GM21423 (cell line): Measurements from ENCODE around the gene PHF21A.
"Not testable (repeated sequence)": the region's sequence is repeated elsewhere in the genome, so short reads cannot be mapped to it uniquely, and the experiment has no call there.

Source experiments
- ATAC-seq: cut with Tn5 transposase; IDR thresholded peaks from one replicate; pipeline ENCODE4 v1.9.1; 2021; ENCODE audit warnings: mild to moderate bottlenecking, moderate library complexity; ENCODE audit not compliant: unreplicated experiment

Gene PHF21A

DNA sequence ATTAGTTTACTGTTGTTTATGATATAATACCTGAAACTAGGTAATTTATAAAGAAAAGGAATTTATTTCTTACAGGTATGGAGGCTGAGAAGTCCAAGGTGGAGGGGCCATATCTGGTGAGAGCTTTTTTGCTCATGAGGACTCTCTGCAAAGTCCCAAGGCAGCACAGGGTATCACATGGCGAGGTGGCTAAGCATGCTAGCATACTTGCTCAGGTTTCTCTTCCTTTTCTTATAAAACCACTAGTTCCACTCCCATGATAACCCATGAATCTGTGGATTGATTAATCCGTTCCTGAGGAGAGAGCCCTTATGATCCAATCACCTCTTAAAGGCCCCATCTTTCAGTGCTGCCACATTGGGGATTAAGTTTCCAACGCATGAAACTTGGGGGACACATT lies 82.7 kb downstream of the PHF21A start:
- ATAC-seq: no peak

GRCh38 chr11:46036969-46037368 lies 84.3 kb downstream of the PHF21A start:
- ATAC-seq: no peak

GRCh38 chr11:46036009-46036408 lies 85.2 kb downstream of the PHF21A start:
- no peak for ATAC-seq

- no peak for ATAC-seq
Observed at GRCh38 chr11:46034041-46034440, 87.2 kb downstream of the PHF21A start.

- no peak for ATAC-seq
Observed at GRCh38 chr11:46026606-46027293, 94.5 kb downstream of the PHF21A start.

- no peak for ATAC-seq
Observed at GRCh38 chr11:46020084-46020599, 101.1 kb downstream of the PHF21A start.

DNA sequence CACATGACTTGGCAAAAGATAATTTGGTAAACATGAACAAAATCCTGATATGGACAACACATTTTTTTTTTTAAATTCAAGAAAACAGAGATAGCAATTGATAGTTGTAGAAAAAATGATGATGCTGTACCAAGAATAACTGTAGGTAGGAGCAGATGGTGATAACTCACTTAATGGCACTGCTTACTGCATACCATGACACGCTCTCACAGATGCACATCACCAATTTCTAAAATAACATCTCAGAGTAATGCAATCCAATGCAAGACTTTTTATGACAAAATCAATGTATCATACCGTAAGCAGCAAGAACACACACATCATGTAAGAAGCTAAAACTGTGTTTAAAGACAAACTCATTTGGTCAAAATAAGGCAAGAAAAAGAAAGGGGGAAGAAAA lies 102.6 kb downstream of the PHF21A start:
- ATAC-seq: no peak

DNA sequence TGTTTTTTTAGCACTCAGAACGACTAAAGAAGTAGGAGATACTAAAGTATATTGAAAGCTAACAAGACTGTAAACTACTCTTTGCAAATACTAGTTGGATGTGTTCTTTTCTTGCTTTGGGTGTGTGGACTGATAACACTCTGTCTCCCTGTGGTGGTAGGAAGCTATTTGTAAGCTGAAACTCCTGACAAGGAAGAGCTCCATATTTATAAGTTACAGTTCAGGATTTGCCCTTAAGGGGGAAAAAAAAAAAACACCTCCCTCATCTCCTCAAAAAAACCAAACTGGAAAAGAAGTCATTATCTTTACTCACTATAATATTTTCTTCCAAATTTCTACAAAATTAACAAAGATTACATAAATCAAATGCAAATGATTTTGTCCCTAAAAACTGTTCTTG lies 103.9 kb downstream of the PHF21A start:
- ATAC-seq: no peak

DNA sequence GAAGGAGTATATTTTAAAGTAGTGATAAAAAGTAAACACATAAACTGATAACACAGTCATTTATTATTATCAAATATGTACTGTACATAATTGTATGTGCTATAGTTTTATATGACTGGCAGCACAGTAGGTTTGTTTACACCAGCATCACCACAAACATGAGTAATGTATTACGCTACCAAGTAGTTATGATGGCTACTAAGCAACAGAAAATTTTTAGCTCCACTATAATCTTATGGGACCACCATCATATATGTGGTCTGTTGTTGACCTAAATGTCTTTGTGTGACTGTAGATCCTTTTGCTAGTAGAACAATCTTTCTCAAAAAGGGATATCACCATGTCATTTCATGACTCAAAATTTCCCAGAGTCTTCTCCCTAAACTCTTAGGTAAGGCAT lies 105.3 kb downstream of the PHF21A start:
- no peak for ATAC-seq

- not testable (repeated sequence) for ATAC-seq
Observed at GRCh38 chr11:46014168-46014567, 107.1 kb downstream of the PHF21A start.

DNA sequence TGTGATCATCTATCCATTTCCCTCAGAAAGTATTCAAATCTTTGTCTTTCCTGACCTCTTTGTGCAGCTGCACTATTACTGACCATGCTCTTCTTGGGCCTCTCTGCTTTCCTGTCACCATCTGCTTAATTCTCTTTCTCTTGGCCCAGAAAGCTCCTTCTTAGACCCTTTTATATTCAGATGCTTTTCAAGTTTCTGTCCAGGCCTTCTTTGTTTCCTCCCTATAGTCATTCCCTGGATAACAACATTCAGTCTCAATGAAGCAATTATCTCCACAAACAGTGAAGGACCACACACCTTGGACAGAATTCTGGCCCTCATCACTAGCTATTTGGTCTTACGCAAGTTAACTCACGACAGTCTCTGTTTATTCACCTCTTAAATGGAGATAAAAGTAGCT lies 109.1 kb downstream of the PHF21A start:
- no peak for ATAC-seq

DNA sequence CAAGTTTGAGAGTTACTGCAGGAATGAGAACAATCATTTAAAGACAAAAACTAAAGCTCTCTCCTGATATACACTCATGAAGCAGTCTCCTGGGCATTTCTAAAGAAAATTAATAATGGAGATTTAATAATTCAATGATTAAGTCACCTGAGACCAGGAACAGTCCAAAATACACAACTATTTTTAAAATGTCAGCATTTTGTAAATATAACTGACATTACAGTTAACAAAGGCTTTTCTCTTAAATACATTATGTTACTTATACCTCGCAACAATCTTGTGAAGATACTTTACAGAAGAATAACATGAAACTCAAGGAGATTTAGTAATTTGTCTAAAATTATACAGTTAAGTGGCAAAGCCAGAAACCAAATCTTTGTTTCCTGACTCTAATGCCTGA lies 111.2 kb downstream of the PHF21A start:
- no peak for ATAC-seq

- no peak for ATAC-seq
Observed at GRCh38 chr11:46009647-46010046, 111.6 kb downstream of the PHF21A start.

DNA sequence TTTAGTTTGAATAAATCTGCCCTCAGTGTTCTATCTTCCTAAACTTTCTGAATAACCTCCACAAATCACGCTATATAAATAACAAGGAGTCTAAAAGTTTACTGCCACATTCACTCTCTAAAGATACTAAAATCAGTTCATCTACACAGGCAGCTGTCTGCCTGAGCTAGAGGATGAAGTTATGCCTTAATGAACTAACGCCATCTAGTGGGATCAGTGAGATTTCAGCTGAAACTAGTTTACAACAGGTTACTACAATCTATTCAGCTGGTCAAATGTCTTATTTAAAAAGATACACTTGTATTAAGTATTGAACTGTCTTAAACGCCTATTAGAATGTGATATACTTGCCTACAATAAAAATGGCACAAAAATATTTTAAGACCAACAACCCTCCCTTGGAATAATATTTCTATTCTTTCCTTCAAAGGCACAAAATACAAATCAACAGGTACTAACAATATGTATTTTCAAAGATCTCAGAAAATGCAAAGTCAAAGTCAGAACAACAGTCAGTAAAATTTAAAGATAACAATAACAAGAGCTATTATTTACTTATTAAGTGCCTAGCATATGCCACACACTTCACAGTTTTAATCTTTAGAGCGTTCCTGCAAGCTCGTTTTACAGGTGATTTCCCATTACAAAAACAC lies 114.7 kb downstream of the PHF21A start:
- ATAC-seq: no peak

DNA sequence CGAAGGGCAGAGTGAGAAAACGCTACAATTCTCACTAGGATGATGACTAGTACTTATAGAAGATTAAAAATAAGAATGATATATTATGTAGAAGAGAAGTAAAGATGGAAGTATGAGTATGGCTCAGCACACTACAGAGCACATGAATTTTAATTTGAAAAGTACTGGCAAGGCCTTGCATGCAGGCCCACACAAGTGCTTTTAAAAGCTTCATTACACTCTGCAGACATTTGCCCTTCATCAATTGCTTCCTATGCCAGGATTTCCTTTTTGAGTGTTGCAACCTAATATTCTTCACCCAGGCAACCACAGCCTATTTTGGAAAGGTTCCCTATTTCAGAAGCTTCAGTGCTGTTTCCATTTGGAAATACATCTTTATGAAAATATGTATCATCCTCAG lies 117.7 kb downstream of the PHF21A start:
- no peak for ATAC-seq

DNA sequence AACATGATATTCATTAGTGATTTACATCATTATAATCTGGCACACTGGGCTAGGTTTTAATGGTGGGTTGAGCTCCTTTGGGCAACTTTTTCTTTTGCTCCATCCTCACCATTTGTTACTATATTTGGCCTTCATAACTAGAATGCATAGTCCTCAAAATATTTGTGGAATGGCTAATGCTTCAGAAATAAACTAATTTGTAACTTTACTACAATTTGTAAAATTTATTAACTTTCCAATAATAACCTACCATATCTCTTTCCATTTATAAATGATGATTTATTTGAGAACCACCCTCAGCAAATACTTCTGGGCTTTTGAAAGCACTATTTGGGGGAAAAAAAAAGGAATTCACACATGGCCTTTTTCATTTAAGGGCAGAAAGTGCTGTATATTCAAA lies 119.1 kb downstream of the PHF21A start:
- ATAC-seq: no peak

- no peak for ATAC-seq
Observed at GRCh38 chr11:46001448-46001914, 119.8 kb downstream of the PHF21A start.

DNA sequence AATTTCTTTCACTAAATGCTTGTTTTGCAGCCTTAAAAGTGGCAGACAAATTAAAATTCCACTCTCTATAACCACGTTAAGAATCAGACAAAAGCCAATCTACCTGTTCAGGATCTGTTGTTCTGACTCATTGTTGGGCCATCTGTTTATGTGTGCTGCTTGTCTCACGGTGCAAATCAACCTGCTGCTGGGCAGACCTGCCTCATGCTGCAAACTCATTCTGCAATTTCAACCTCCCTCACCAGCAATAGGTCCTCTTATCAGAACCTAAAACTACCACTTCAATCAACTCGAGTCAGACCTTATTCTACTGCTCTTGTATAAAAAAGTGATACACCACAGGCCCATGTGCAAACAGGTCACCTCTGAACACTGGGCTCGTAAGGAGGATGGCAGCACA lies 123.7 kb downstream of the PHF21A start:
- ATAC-seq: no peak

DNA sequence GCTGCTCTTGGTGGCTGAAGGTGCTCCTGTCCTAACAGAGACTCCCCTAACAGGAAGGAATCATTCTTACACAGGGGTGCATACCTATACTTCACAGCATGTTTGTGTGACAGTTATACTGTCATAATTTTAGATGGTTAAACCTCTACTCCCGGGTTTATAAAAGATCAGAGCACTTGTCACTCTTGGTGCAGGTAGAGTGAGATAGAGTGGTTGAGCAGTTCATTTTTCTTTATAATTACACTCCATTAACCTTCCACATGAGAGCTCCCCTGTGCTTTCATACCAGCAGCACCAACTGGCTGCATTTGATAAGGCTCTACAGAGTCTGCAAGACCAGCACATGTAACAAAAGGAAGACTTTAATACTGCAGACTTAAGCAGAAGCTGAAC lies 125.9 kb downstream of the PHF21A start:
- ATAC-seq: no peak

GRCh38 chr11:45994371-45995341 lies 126.6 kb downstream of the PHF21A start:
- no peak for ATAC-seq

- ATAC-seq: no peak
Observed at GRCh38 chr11:45993531-45994001, 127.7 kb downstream of the PHF21A start.
